K562 (cell line): ENCODE data around the gene PTPRZ1. TPM values are rescaled to one million over a fixed set of nuclear protein-coding genes. Genes with fewer than 3 reads are reported as not detected.

Experiments used
- ATAC-seq: fragments of 200-7000 bp; cut with Tn5 transposase; 3 replicates; pipeline ENCODE4 v1.9.1; 2020; ENCODE audit warnings: moderate library complexity
- BruUV-seq: library from RNA; stranded (reverse); fragments of 400-500 nt; replicated peaks from 2 replicates; lab custom pipeline; 2021; lab: Mats Ljungman, UMichigan
- CTCF ChIA-PET: fragments of 300-600 bp; formaldehyde crosslinking; extraction: SDS; loops from one replicate; lab custom pipeline; 2021; ENCODE audit warnings: low intra/inter-chr PET ratio; lab: Yijun Ruan, JAX
- POLR2A ChIA-PET: fragments of 300-600, 350-650 bp; sonication (Branson Sonifier 250); formaldehyde crosslinking; extraction: SDS; loops from one replicate; lab custom pipeline; 2021; ENCODE audit warnings: antibody characterized with exemption, inconsistent platforms; lab: Yijun Ruan, JAX
- DNase-seq, 4 experiments: peaks; one replicate each; pipeline versions ENCODE4 v3.0.0 to v3.0.0-alpha.2; 2011 to 2018; ENCODE audit warnings: low spot score in 3 of 4, mixed read lengths in 3 of 4; ENCODE audit errors: extremely low read depth in 1 of 4
- FAIRE-seq: peaks from 2 replicates; lab custom pipeline; 2011; peaks lifted over from hg19 to GRCh38; lab: Jason Lieb, UNC
- H2AFZ ChIP-seq: 2 replicates; pipeline ENCODE4 v1.6.0; 2011; ENCODE audit warnings: low read depth, low read length, control low read depth, inconsistent platforms
- H3K27ac ChIP-seq: fragments of 200-600 bp; 3 replicates; pipeline ENCODE4 v1.8.0; 2011; ENCODE audit warnings: low read depth, mild to moderate bottlenecking, control low read depth, inconsistent platforms, low read length, moderate library complexity, mixed read lengths; ENCODE audit errors: extremely low read depth
- H3K27me3 ChIP-seq, 2 experiments: fragments of 300-600 bp in 1 of 2; 2 replicates in 1 of 2; 3 replicates in 1 of 2; pipeline versions ENCODE4 v1.6.0 to v1.8.0; 2011; ENCODE audit warnings: inconsistent platforms in 2 of 2, low read length in 2 of 2, mild to moderate bottlenecking in 1 of 2, mixed read lengths in 1 of 2, moderate library complexity in 1 of 2; ENCODE audit not compliant: control insufficient read depth in 2 of 2, insufficient read depth in 2 of 2
- H3K36me3 ChIP-seq: fragments of 300-600 bp; 3 replicates; pipeline ENCODE4 v1.8.0; 2011; ENCODE audit warnings: mild to moderate bottlenecking, low read length, inconsistent platforms; ENCODE audit not compliant: control insufficient read depth, insufficient read depth
- H3K4me1 ChIP-seq, 2 experiments: fragments of 200-600 bp in 1 of 2; replicated peaks in 1 of 2; 2 replicates in 1 of 2; 3 replicates in 1 of 2; pipeline versions ENCODE4 v1.5.1 to v1.8.0; 2011; ENCODE audit warnings: inconsistent platforms in 2 of 2, low read length in 2 of 2, mild to moderate bottlenecking in 1 of 2, mixed read lengths in 1 of 2, moderate library complexity in 1 of 2; ENCODE audit not compliant: control insufficient read depth in 2 of 2, insufficient read depth in 2 of 2
- H3K4me2 ChIP-seq: 2 replicates; pipeline ENCODE4 v1.6.1; 2011; ENCODE audit warnings: low read length, control low read depth, inconsistent platforms, mixed read lengths; ENCODE audit not compliant: insufficient read depth
- H3K4me3 ChIP-seq: fragments of 200-600 bp; sonication (generic), shearing (Covaris generic); 2 replicates; pipeline ENCODE4 v1.5.1; 2016; ENCODE audit warnings: control low read depth, inconsistent platforms
- H3K79me2 ChIP-seq: fragments of 200-600 bp; 3 replicates; pipeline ENCODE4 v1.8.0; 2011; ENCODE audit warnings: low read length, inconsistent platforms; ENCODE audit not compliant: control insufficient read depth, insufficient read depth
- H3K9ac ChIP-seq, 2 experiments: 2 replicates each; pipeline versions ENCODE4 v1.6.0 to v1.6.1; 2011; ENCODE audit warnings: low read depth in 2 of 2, low read length in 2 of 2, control low read depth in 1 of 2, inconsistent platforms in 1 of 2, mild to moderate bottlenecking in 1 of 2, mixed read lengths in 1 of 2; ENCODE audit not compliant: insufficient read depth in 1 of 2
- H3K9me1 ChIP-seq: one replicate; pipeline ENCODE4 v1.6.0; 2011; ENCODE audit warnings: inconsistent platforms, mild to moderate bottlenecking, low read length, moderate library complexity; ENCODE audit not compliant: control insufficient read depth, insufficient read depth
- H3K9me3 ChIP-seq: replicated peaks from 2 replicates; pipeline ENCODE4 v1.5.1; 2011; ENCODE audit warnings: low read depth, low read length, inconsistent platforms; ENCODE audit not compliant: control insufficient read depth, insufficient read depth
- H4K20me1 ChIP-seq: replicated peaks from 2 replicates; pipeline ENCODE4 v1.6.1; 2011; ENCODE audit warnings: low read length, inconsistent platforms, mixed read lengths; ENCODE audit not compliant: control insufficient read depth, insufficient read depth
- CAMTA2 ChIP-seq: fragments of 250-450 bp; sonication (Bioruptor Pico); conservative IDR thresholded peaks from 2 replicates; pipeline ENCODE4 v1.5.1; 2022
- FOXP4 ChIP-seq: sonication (generic); formaldehyde crosslinking; IDR thresholded peaks from 2 replicates; pipeline ENCODE4 v1.8.0; 2022; ENCODE audit warnings: mild to moderate bottlenecking, missing genetic modification reagents, borderline replicate concordance
- HNRNPL ChIP-seq: fragments of 200-400 bp; formaldehyde crosslinking; IDR thresholded peaks from 2 replicates; pipeline ENCODE4 v1.6.1; 2017; ENCODE audit warnings: low read depth, mild to moderate bottlenecking, low read length
- NFE2L1 ChIP-seq: fragments of 450-650 bp; IDR thresholded peaks from 2 replicates; pipeline ENCODE4 v1.6.1; 2016; ENCODE audit warnings: missing genetic modification characterization, low read depth, mild to moderate bottlenecking, missing compliant biosample characterization, moderate library complexity, borderline replicate concordance
- RAD21 ChIP-seq, 2 experiments: fragments of 250-450 bp in 1 of 2; fragments of 450-650 bp in 1 of 2; sonication (Bioruptor Pico) in 1 of 2; formaldehyde crosslinking in 1 of 2; IDR thresholded peaks in 1 of 2; conservative IDR thresholded peaks in 1 of 2; 2 replicates each; pipeline versions ENCODE4 v1.4.0 to v1.8.0; 2020 to 2022; ENCODE audit warnings: mild to moderate bottlenecking in 2 of 2, moderate library complexity in 1 of 2
- ZKSCAN3 ChIP-seq: fragments of 250-450 bp; sonication (Bioruptor Pico); IDR thresholded peaks from 2 replicates; pipeline ENCODE4 v1.4.0; 2020
- ZNF212 ChIP-seq: fragments of 450-650 bp; formaldehyde crosslinking; IDR thresholded peaks from 2 replicates; pipeline ENCODE4 v1.4.0; 2020; ENCODE audit warnings: mild to moderate bottlenecking
- ZNF347 ChIP-seq: fragments of 450-650 bp; formaldehyde crosslinking; IDR thresholded peaks from 2 replicates; pipeline ENCODE4 v1.4.0; 2020; ENCODE audit warnings: low read depth, mild to moderate bottlenecking, moderate library complexity
- ZNF57 ChIP-seq: fragments of 450-650 bp; formaldehyde crosslinking; IDR thresholded peaks from 2 replicates; pipeline ENCODE4 v1.4.0; 2020; ENCODE audit warnings: mild to moderate bottlenecking, moderate library complexity
- ZNF584 ChIP-seq: fragments of 200-800 bp; sonication (Bioruptor generic); IDR thresholded peaks from 2 replicates; pipeline ENCODE4 v1.6.1; 2016; ENCODE audit warnings: low read depth, mild to moderate bottlenecking, missing genetic modification characterization, missing compliant biosample characterization
- ZNF655 ChIP-seq: fragments of 250-450 bp; sonication (Bioruptor Pico); IDR thresholded peaks from 2 replicates; pipeline ENCODE4 v1.5.0; 2021
- WGBS: fragments of 100-300 bp; shearing (Covaris generic); methylation state at CpG from one replicate; pipeline ENCODE4 v1.1.6; 2016; ENCODE audit warnings: low coverage, mixed read lengths; ENCODE audit not compliant: insufficient coverage; ENCODE audit errors: missing lambda C conversion rate; 5-methylcytosine and 5-hydroxymethylcytosine counted together
- in situ Hi-C: fragments of 300-500 bp; cut with MboI; formaldehyde crosslinking; loops from 4 replicates; pipeline ENCODE4 v1.15.0; 2018; ENCODE audit warnings: inconsistent platforms, mixed read lengths
- intact Hi-C: fragments of 100-400 bp; cut with micrococcal nuclease; formaldehyde crosslinking; loops from 2 replicates; pipeline ENCODE4 v1.14.2; 2022
- polyA plus RNA-seq, 8 experiments: library from polyadenylated mRNA; depleted of rRNA in 4 of 8; stranded (reverse) in 5 of 8; unstranded in 3 of 8; fragments of >200 nt; fragmentation: Nextera tagmentation in 2 of 8; fragmentation: Illumina TruSeq in 1 of 8; extraction: Ambion mirVana in 2 of 8; extraction: Trizol in 1 of 8; gene quantifications; 2 replicates each; pipeline versions ENCODE4 v1.2.1 to v1.2.3, GENCODE V29; 2011 to 2014; ENCODE audit warnings: inconsistent platforms in 1 of 8, missing spikeins in 1 of 8
- total RNA-seq, 7 experiments: library from RNA; depleted of rRNA in 6 of 7; stranded (reverse); fragments of >200 nt in 6 of 7; fragmentation: Illumina TruSeq in 2 of 7; extraction: Trizol in 2 of 7; gene quantifications; 2 replicates each; pipeline versions ENCODE4 v1.2.1 to v1.2.3, GENCODE V29; 2011 to 2021; ENCODE audit warnings: low replicate concordance in 1 of 7

PTPRZ1 gene
- total and polyA plus RNA-seq, 9 of the 15 experiments (the other 6 are each of a cell fraction or from before 2014, with no cell fraction given): 0.04 TPM; not detected in 7

- TF ChIP-seq ZNF57 (CRISPR knock-in tag): no peak
These were observed 182.1 kb downstream of the PTPRZ1 start (continued) for GRCh38 chr7:122055073-122055472.

- Histone ChIP-seq H3K79me2 (no peaks in the 10 kb centered on the region), H3K9ac (no peak overlapping the region), H3K9me3 (0 out of 2 replicates have a peak, but pooled peaks cover 3% of the 10 kb centered on the region), H3K4me3 (no peak overlapping the region), H3K36me3 (no peaks in the 10 kb centered on the region), H2AFZ (no peak overlapping the region), H3K27ac (no peak overlapping the region), H3K4me2 (no peak overlapping the region), H3K4me1 (no peaks in the 10 kb centered on the region), H3K9me1 (no peaks in the 10 kb centered on the region)
- CTCF ChIA-PET: no interaction called here
- no peak for ATAC-seq
- FAIRE-seq: no peak
- in situ Hi-C loops: no loop called here
- no peak for TF ChIP-seq ZKSCAN3 (CRISPR knock-in tag)
- TF ChIP-seq ZNF584: no peak
- no peak for TF ChIP-seq ZNF212
- TF ChIP-seq NFE2L1 (tag): no peak
- TF ChIP-seq ZNF347 (CRISPR knock-in tag): no peak
- TF ChIP-seq FOXP4 (CRISPR knock-in tag): no peak
- no peak for TF ChIP-seq ZNF655 (CRISPR knock-in tag)
- no peak for TF ChIP-seq CAMTA2 (CRISPR knock-in tag)
- TF ChIP-seq HNRNPL: no peak
- TF ChIP-seq RAD21 (CRISPR knock-in tag; conservative IDR thresholded peaks at IDR 0.05 in 1 of 2, IDR thresholded peaks at IDR 0.05 in 1 of 2): no peak
- TF ChIP-seq, all 486 proteins: peak for 0
- no peak for DNase-seq
- Histone ChIP-seq H4K20me1 (no peaks in the 10 kb centered on the region), H3K27me3 (no peaks in the 10 kb centered on the region)
- BruUV-seq: no TSS peak
- 0% methylated on average over 2 of the region's 2 CpGs for WGBS
- intact Hi-C loops: no loop called here
- POLR2A ChIA-PET: no interaction called here
These were observed 184.0 kb downstream of the PTPRZ1 start for GRCh38 chr7:122056977-122057376.
